CD4-positive, alpha-beta T cell (primary cell): ENCODE results near the gene CCL19. TPM values are rescaled to one million over a fixed set of nuclear protein-coding genes. Genes with fewer than 3 reads are reported as not detected.

Source experiments
- ATAC-seq: fragments of 200-7000 bp; cut with Tn5 transposase; one replicate; pipeline ENCODE4 v1.10.0; 2022; ENCODE audit warnings: mild to moderate bottlenecking; ENCODE audit not compliant: poor library complexity
- CTCF ChIA-PET: fragments of 350-600 bp; sonication (Branson Sonifier 250); formaldehyde crosslinking; loops from one replicate; lab custom pipeline; 2021; ENCODE audit warnings: antibody characterized with exemption, inconsistent platforms; lab: Charles Lee
- POLR2A ChIA-PET: fragments of 350-600 bp; sonication (Branson Sonifier 250); formaldehyde crosslinking; loops from one replicate; lab custom pipeline; 2021; ENCODE audit warnings: antibody characterized with exemption, inconsistent platforms; lab: Charles Lee
- DNase-seq, 14 experiments: peaks; one replicate each; pipeline ENCODE4 v3.0.0-alpha.2; 2013 to 2020; ENCODE audit warnings: mixed read lengths in 2 of 14
- H3K27ac ChIP-seq, 2 donors: one replicate each; pipeline versions ENCODE4 v1.5.1 to v1.7.0; 2013; ENCODE audit warnings: low read length in 2 of 2, low read depth in 1 of 2, mild to moderate bottlenecking in 1 of 2
- H3K27me3 ChIP-seq, 2 experiments: 1 replicate in 1 of 2; 2 replicates in 1 of 2; pipeline versions ENCODE4 v1.6.1 to v1.7.0; 2013; ENCODE audit warnings: low read length in 2 of 2, control low read depth in 1 of 2, mild to moderate bottlenecking in 1 of 2, moderate library complexity in 1 of 2; ENCODE audit not compliant: insufficient read depth in 2 of 2, control insufficient read depth in 1 of 2
- H3K36me3 ChIP-seq: one replicate; pipeline ENCODE4 v1.6.1; 2013; ENCODE audit warnings: low read length, control low read depth; ENCODE audit not compliant: insufficient read depth
- H3K4me1 ChIP-seq: one replicate; pipeline ENCODE4 v1.6.1; 2013; ENCODE audit warnings: low read length, control low read depth; ENCODE audit not compliant: insufficient read depth
- H3K4me3 ChIP-seq: one replicate; pipeline ENCODE4 v1.5.1; 2013; ENCODE audit warnings: mild to moderate bottlenecking, low read length, moderate library complexity
- H3K9me3 ChIP-seq, 2 experiments: 1 replicate in 1 of 2; 2 replicates in 1 of 2; pipeline versions ENCODE4 v1.6.1 to v1.7.0; 2013; ENCODE audit warnings: low read length in 2 of 2, mild to moderate bottlenecking in 2 of 2, control low read depth in 1 of 2, moderate library complexity in 1 of 2; ENCODE audit not compliant: control insufficient read depth in 1 of 2, insufficient read depth in 1 of 2
- H3K27ac Mint-ChIP-seq: one replicate; pipeline ENCODE4 v1.8.0; 2020; ENCODE audit warnings: mixed read lengths
- H3K27me3 Mint-ChIP-seq: one replicate; pipeline ENCODE4 v1.8.0; 2021; ENCODE audit warnings: mixed read lengths
- H3K36me3 Mint-ChIP-seq: one replicate; pipeline ENCODE4 v1.8.0; 2021; ENCODE audit warnings: low read depth, mixed read lengths
- H3K4me1 Mint-ChIP-seq: one replicate; pipeline ENCODE4 v1.8.0; 2021; ENCODE audit warnings: low read depth, mixed read lengths
- H3K4me3 Mint-ChIP-seq: one replicate; pipeline ENCODE4 v1.8.0; 2020; ENCODE audit warnings: mild to moderate bottlenecking, mixed read lengths
- H3K9me3 Mint-ChIP-seq: one replicate; pipeline ENCODE4 v1.8.0; 2020; ENCODE audit warnings: mixed read lengths
- intact Hi-C, 2 experiments: fragments of 100-400 bp; cut with DNase I in 1 of 2; cut with micrococcal nuclease in 1 of 2; formaldehyde crosslinking; loops; one replicate each; pipeline versions ENCODE4 v1.15.1 to v1.9.0; 2023 to 2025; cut with DNase I, micrococcal nuclease
- total RNA-seq, 174 experiments: library from RNA in 2 of 174; stranded (reverse) in 2 of 174; gene quantifications; one replicate each; pipeline ENCODE4 v1.2.3 and lab custom pipeline; 2021 to 2026
- TF ChIP-seq, protein P1 (sequence below): fragments of 200-600 bp; IDR thresholded peaks from one replicate; pipeline ENCODE4 v1.8.0; 2022; ENCODE audit warnings: antibody characterized with exemption, mild to moderate bottlenecking

The CCL19 gene
- total RNA-seq, 2 experiments from 2014 or later = not detected

- H3K27ac ChIP-seq = peak overlapping the region; percentile 68 to 85
Observed at GRCh38 chr9:34647651-34648050, 43.4 kb downstream of the CCL19 start.

DNA sequence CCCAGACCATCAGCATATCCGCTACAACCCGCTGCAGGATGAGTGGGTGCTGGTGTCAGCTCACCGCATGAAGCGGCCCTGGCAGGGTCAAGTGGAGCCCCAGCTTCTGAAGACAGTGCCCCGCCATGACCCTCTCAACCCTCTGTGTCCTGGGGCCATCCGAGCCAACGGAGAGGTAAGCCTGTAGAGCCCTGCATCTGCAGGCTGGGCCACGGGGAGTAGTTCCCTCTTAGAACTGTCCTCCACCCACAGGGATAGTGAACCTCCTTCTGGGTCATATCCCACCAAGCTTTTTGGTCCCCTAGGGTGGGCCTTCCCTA is 44.0 kb downstream of the CCL19 start:
- Histone ChIP-seq H3K4me1 (peaks cover 43% of the 10 kb centered on the region), H3K4me3 (peak overlapping the region; percentile 99), H3K36me3 (peaks cover 41% of the 10 kb centered on the region), H3K27ac (peak overlapping the region; percentile 68 to 85), H3K27me3 (no peaks in the 10 kb centered on the region), H3K9me3 (no peaks in the 10 kb centered on the region)
- ATAC-seq (peak; percentile 9), DNase-seq (no peak)
- intact Hi-C loops = loop anchor here (1.0 to 5.0 kb wide), 2 partner anchors 17 to 35 kb away; partner anchors contain the start of gene RPP25L (in 1 of the 2)
- H3K9me3 Mint-ChIP-seq = no peaks in the 10 kb centered on the region
- ChIA-PET CTCF (interaction anchor here (1.0 to 5.9 kb wide), 9 partner anchors 9 to 268 kb away, joined by 3 to 57 read pairs (median 8); partner anchors contain the start of genes ARID3C, CCL27, RPP25L and SIGMAR1), POLR2A (interaction anchor here (0.7 to 4.4 kb wide), 15 partner anchors 9 to 1085 kb away, joined by 3 to 84 read pairs (median 6); partner anchors contain the start of genes ARID3C, CCL27, CREB3 and DCTN3)
- H3K27ac Mint-ChIP-seq = peak overlapping the region; percentile 88
- no peaks in the 10 kb centered on the region for H3K27me3 Mint-ChIP-seq
- peaks cover 35% of the 10 kb centered on the region for H3K4me1 Mint-ChIP-seq
- TF ChIP-seq, protein P1, sequence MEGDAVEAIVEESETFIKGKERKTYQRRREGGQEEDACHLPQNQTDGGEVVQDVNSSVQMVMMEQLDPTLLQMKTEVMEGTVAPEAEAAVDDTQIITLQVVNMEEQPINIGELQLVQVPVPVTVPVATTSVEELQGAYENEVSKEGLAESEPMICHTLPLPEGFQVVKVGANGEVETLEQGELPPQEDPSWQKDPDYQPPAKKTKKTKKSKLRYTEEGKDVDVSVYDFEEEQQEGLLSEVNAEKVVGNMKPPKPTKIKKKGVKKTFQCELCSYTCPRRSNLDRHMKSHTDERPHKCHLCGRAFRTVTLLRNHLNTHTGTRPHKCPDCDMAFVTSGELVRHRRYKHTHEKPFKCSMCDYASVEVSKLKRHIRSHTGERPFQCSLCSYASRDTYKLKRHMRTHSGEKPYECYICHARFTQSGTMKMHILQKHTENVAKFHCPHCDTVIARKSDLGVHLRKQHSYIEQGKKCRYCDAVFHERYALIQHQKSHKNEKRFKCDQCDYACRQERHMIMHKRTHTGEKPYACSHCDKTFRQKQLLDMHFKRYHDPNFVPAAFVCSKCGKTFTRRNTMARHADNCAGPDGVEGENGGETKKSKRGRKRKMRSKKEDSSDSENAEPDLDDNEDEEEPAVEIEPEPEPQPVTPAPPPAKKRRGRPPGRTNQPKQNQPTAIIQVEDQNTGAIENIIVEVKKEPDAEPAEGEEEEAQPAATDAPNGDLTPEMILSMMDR = no peak
- peak overlapping the region; percentile 97 for H3K4me3 Mint-ChIP-seq
- H3K36me3 Mint-ChIP-seq = peaks cover 49% of the 10 kb centered on the region

More at GRCh38 chr9:34647651-34648050, 43.4 kb downstream of the CCL19 start:
- Mint-ChIP-seq H3K4me3 (peak overlapping the region; percentile 97), H3K9me3 (no peaks in the 10 kb centered on the region), H3K27me3 (no peaks in the 10 kb centered on the region), H3K4me1 (peaks cover 41% of the 10 kb centered on the region), H3K36me3 (peaks cover 49% of the 10 kb centered on the region), H3K27ac (peak overlapping the region; percentile 88)
- CTCF ChIA-PET = interaction anchor here (1.5 to 5.9 kb wide), 5 partner anchors 10 to 54 kb away, joined by 4 to 57 read pairs (median 29); partner anchors contain the start of genes CCL27, RPP25L and SIGMAR1
- TF ChIP-seq, protein P1 = no peak
- DNase-seq (peak in 2 of 14 experiments; percentile 45), ATAC-seq (no peak)
- H3K27me3 ChIP-seq = no peaks in the 10 kb centered on the region
- peak overlapping the region; percentile 99 for H3K4me3 ChIP-seq
- peaks cover 49% of the 10 kb centered on the region for H3K4me1 ChIP-seq
- H3K9me3 ChIP-seq = no peaks in the 10 kb centered on the region
- intact Hi-C loops = loop anchor here (1.0 to 5.0 kb wide), 2 partner anchors 17 to 35 kb away; partner anchors contain the start of gene RPP25L (in 1 of the 2)
- POLR2A ChIA-PET = interaction anchor here (1.4 to 4.4 kb wide), 7 partner anchors 9 to 35 kb away, joined by 5 to 84 read pairs (median 15); partner anchors contain the start of genes ARID3C, CCL27, DCTN3 and RPP25L
- H3K36me3 ChIP-seq = peaks cover 41% of the 10 kb centered on the region

DNA sequence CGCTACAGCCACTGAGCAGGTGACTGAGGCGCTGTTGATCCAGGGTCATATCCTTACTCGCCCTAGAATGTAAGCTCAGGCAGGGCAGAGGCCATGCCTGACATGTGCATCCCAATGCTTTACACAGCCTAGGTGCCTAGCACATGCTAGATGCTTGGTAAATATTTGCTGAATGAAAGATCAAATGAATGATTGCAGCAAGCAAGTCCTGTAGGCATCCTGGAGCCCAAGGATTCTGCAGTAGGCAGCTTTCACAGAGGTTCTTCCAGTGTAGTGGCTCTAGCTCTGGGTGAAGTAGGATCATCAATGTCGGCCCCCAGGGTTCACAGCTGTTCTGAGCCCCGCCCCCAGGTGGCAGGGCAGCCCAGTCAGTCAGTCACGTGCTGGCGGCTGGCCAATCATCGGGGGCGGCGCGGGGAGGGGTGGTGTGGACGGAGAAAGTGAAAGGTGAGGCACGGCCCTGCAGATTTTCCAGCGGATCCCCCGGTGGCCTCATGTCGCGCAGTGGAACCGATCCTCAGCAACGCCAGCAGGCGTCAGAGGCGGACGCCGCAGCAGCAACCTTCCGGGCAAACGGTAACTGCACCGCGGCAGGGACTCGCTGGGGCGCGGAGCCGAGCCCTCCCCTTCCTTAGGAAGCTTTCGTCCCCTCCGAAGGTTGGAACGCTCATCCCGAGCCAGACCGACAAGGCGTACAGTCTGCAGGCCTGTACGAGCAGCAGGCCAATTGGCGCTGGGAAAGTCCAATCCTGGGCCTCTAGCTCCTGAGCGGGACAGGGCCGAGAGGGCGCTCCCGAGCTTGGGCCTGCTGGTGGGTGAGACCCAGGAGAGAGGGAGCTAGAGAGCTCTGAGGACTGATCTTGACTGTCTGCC is 44.6 kb downstream of the CCL19 start, which contains the start of gene GALT:
TSS of gene GALT (plus strand) at position 465 of the 873 bp plus-strand sequence. CDS start at position 495, 30 bp downstream.
- peak; percentile 88 for ATAC-seq

More for the DNA sequence above, 44.6 kb downstream of the CCL19 start, which contains the start of gene GALT:
- Mint-ChIP-seq H3K4me3 (peak within 1 kb of the TSS; percentile 97), H3K4me1 (peaks cover 34% of the 10 kb centered on the region), H3K27ac (peak within 1 kb of the TSS; percentile 88), H3K9me3 (no peaks in the 10 kb centered on the region), H3K36me3 (peaks cover 49% of the 10 kb centered on the region), H3K27me3 (no peaks in the 10 kb centered on the region)
- Histone ChIP-seq H3K27me3 (no peaks in the 10 kb centered on the region), H3K9me3 (no peaks in the 10 kb centered on the region), H3K4me3 (peak within 1 kb of the TSS; percentile 99), H3K4me1 (peaks cover 38% of the 10 kb centered on the region), H3K27ac (peak within 1 kb of the TSS; percentile 68 to 85), H3K36me3 (peaks cover 37% of the 10 kb centered on the region)
- ChIA-PET POLR2A (interaction anchor here (0.7 to 4.4 kb wide), 17 partner anchors 8 to 1086 kb away, joined by 3 to 84 read pairs (median 6); partner anchors contain the start of genes ARID3C, CCL27, CREB3 and DCTN3), CTCF (interaction anchor here (1.0 to 5.9 kb wide), 9 partner anchors 9 to 267 kb away, joined by 3 to 57 read pairs (median 8); partner anchors contain the start of genes ARID3C, CCL27, RPP25L and SIGMAR1)
- TF ChIP-seq, protein P1 = peak; percentile 54
- DNase-seq = peak; percentile 90 to 98 (median 96)
- intact Hi-C loops = loop anchor here (1.0 to 5.0 kb wide), 4 partner anchors 15 to 56 kb away; partner anchors contain the start of gene RPP25L (in 1 of the 2)
